Stimulated activated CD4-positive, alpha-beta T cell treated with anti-CD3 and anti-CD28 coated beads, TNF-alpha, amount 100 ng/mL, for 4 hours (primary cell): ENCODE results near the gene BORA.
A peak's percentile ranks its signal among the peaks of the same experiment; 100 is the strongest.
"Not testable (repeated sequence)": the region's sequence is repeated elsewhere in the genome, so short reads cannot be mapped to it uniquely, and the experiment has no call there.

Experiments used
- DNase-seq, 3 experiments: peaks; one replicate each; pipeline ENCODE4 v3.0.0-alpha.2; 2020; ENCODE audit warnings: low read depth in 3 of 3

BORA gene

GRCh38 chr13:72727417-72728289 is at the start of gene BORA, which contains the start of gene MZT1:
BORA (plus strand) TSS chr13:72727923; CDS start chr13:72728941, 1,018 bp downstream.
MZT1 (minus strand) TSS chr13:72727629; CDS start chr13:72727602, 27 bp downstream.
- DNase-seq = peak; percentile 84 to 91 (median 90)

- no peak for DNase-seq
These were observed 49.4 kb upstream of the BORA start for GRCh38 chr13:72678312-72678711.

- DNase-seq = no peak
These were observed 47.4 kb upstream of the BORA start for GRCh38 chr13:72680353-72680752.

GRCh38 chr13:72686766-72687165 is 41.0 kb upstream of the BORA start:
- DNase-seq = no peak

- no peak for DNase-seq
These were observed 38.5 kb upstream of the BORA start for GRCh38 chr13:72689181-72689696.

GRCh38 chr13:72692884-72693514 is 34.7 kb upstream of the BORA start:
- DNase-seq = no peak

- DNase-seq = no peak
These were observed 33.9 kb upstream of the BORA start for GRCh38 chr13:72693832-72694231.

- no peak for DNase-seq
These were observed 33.4 kb upstream of the BORA start for GRCh38 chr13:72694314-72694713.

- DNase-seq = no peak
These were observed 31.1 kb upstream of the BORA start for GRCh38 chr13:72696579-72696978.

- DNase-seq = no peak
These were observed 29.6 kb upstream of the BORA start for GRCh38 chr13:72698164-72698563.

GRCh38 chr13:72700509-72700908 is 27.2 kb upstream of the BORA start:
- DNase-seq = no peak

GRCh38 chr13:72716776-72717175 is 10.9 kb upstream of the BORA start:
- no peak for DNase-seq

GRCh38 chr13:72726185-72726584 is 1.5 kb upstream of the BORA start:
- not testable (repeated sequence) for DNase-seq

- peak; percentile 8 to 24 (median 11) for DNase-seq
These were observed 852 bp upstream of the BORA start for GRCh38 chr13:72726726-72727416.

GRCh38 chr13:72728290-72728605 is 525 bp downstream of the BORA start:
- no peak for DNase-seq

- DNase-seq = no peak
These were observed 9.3 kb downstream of the BORA start for GRCh38 chr13:72737033-72737432.

GRCh38 chr13:72740015-72740414 is 12.3 kb downstream of the BORA start:
- no peak for DNase-seq

- DNase-seq = no peak
These were observed 17.5 kb downstream of the BORA start for GRCh38 chr13:72745260-72745659.

- no peak for DNase-seq
These were observed 23.5 kb downstream of the BORA start for GRCh38 chr13:72751220-72751619.

- no peak for DNase-seq
These were observed 26.4 kb downstream of the BORA start for GRCh38 chr13:72754111-72754510.

GRCh38 chr13:72757792-72758535 is 30.2 kb downstream of the BORA start:
- DNase-seq = no peak

- no peak for DNase-seq
These were observed 32.5 kb downstream of the BORA start for GRCh38 chr13:72760189-72760588.
